MM.1S (cell line): ENCODE measurements around the gene MOB2.

Experiments used
- DNase-seq: peaks from one replicate; pipeline ENCODE4 v3.0.0-alpha.2; 2015
- H2AFZ ChIP-seq: fragments of 300-600 bp; sonication (generic); 2 replicates; pipeline ENCODE4 v1.6.0; 2016; ENCODE audit warnings: antibody characterized with exemption, low read length
- H3F3A ChIP-seq: fragments of 300-600 bp; sonication (generic); 2 replicates; pipeline ENCODE4 v1.6.1; 2016; ENCODE audit warnings: mild to moderate bottlenecking, antibody characterized with exemption, low read length, moderate library complexity, mixed read lengths; ENCODE audit not compliant: insufficient read depth
- H3K27ac ChIP-seq: fragments of 300-600 bp; sonication (generic); 2 replicates; pipeline ENCODE4 v1.5.1; 2016; ENCODE audit warnings: mild to moderate bottlenecking, low read length
- H3K27me3 ChIP-seq: fragments of 300-600 bp; sonication (generic); replicated peaks from 2 replicates; pipeline ENCODE4 v1.6.0; 2016; ENCODE audit warnings: low read length; ENCODE audit not compliant: insufficient read depth
- H3K36me3 ChIP-seq: fragments of 300-600 bp; sonication (generic); replicated peaks from 2 replicates; pipeline ENCODE4 v1.6.1; 2016; ENCODE audit warnings: mild to moderate bottlenecking, low read length, mixed read lengths; ENCODE audit not compliant: insufficient read depth
- H3K4me1 ChIP-seq: fragments of 300-600 bp; sonication (generic); 2 replicates; pipeline ENCODE4 v1.6.1; 2016; ENCODE audit warnings: low read length, mixed read lengths
- H3K4me2 ChIP-seq: fragments of 300-600 bp; sonication (generic); 2 replicates; pipeline ENCODE4 v1.6.0; 2016; ENCODE audit warnings: low read depth, low read length
- H3K4me3 ChIP-seq: fragments of 300-600 bp; sonication (generic); 2 replicates; pipeline ENCODE4 v1.5.1; 2016; ENCODE audit warnings: low read length, mixed read lengths
- H3K79me2 ChIP-seq: fragments of 300-600 bp; sonication (generic); 2 replicates; pipeline ENCODE4 v1.6.1; 2016; ENCODE audit warnings: mixed run types, low read length, mixed read lengths
- H3K9ac ChIP-seq: fragments of 300-600 bp; sonication (generic); 2 replicates; pipeline ENCODE4 v1.6.1; 2016; ENCODE audit warnings: low read length, mixed read lengths
- H3K9me2 ChIP-seq: fragments of 300-600 bp; sonication (generic); replicated peaks from 2 replicates; pipeline ENCODE4 v1.6.1; 2016; ENCODE audit warnings: mild to moderate bottlenecking, low read length, mixed read lengths; ENCODE audit not compliant: insufficient read depth
- H3K9me3 ChIP-seq: fragments of 300-600 bp; sonication (generic); replicated peaks from 2 replicates; pipeline ENCODE4 v1.6.1; 2016; ENCODE audit warnings: mild to moderate bottlenecking, low read length, mixed read lengths; ENCODE audit not compliant: insufficient read depth
- H4K20me1 ChIP-seq: fragments of 300-600 bp; sonication (generic); 2 replicates; pipeline ENCODE4 v1.6.1; 2016; ENCODE audit warnings: mild to moderate bottlenecking, low read length, moderate library complexity, mixed read lengths; ENCODE audit not compliant: insufficient read depth
- CTCF ChIP-seq: fragments of 300-600 bp; sonication (generic); IDR thresholded peaks from 2 replicates; pipeline ENCODE4 v1.5.1; 2016; ENCODE audit warnings: antibody characterized with exemption, low read length, mixed read lengths
- EZH2 ChIP-seq: fragments of 300-600 bp; sonication (generic); optimal IDR thresholded peaks from 2 replicates; pipeline ENCODE3; 2017; ENCODE audit warnings: low read depth, mild to moderate bottlenecking, antibody characterized with exemption, low read length, mixed read lengths
- EZH2phosphoT487 ChIP-seq: fragments of 300-600 bp; sonication (generic); IDR thresholded peaks from 2 replicates; pipeline ENCODE4 v1.6.1; 2018; ENCODE audit warnings: antibody characterized with exemption, low read length

Gene MOB2

DNA sequence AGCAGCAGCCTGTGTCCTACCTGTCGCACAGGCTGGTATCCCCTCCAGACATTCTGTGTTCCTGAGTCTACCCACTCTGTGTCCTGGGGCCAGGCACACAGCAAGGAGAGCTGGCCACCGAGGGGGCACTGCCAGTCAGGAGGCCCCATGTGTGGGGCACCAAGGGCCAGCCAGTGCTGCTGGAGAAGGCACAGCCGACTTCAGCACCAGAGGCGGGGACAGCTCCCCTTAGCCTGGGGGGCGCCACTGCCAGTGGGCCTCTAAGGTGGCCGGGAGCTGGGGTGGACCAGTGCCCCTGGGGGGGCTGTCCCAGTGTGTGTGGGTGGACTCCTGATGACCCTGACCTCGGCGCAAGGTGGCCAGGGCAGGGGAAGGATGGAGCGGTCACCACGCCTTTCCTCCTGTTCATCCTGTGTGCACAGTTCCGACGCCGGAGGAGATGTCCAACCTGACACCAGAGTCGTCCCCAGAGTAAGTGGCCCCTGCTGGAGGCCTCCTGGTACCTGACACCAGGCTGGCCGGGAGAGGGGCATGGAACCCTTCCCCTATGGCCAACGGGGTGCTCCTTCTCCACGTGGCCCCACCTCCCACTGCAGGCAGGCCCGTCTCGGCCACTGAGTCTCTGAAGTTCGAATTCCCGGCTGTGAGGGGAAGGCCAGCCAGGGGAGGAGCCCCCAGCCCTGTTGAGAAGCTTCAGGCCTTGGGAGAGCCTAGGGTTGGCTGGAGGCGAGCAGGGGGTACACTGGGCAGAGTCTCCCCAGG lies 35.4 kb downstream of the MOB2 start:
- no peaks in the 10 kb centered on the region for H3K9me3 ChIP-seq
- no peaks in the 10 kb centered on the region for H3K4me1 ChIP-seq
- H3K36me3 ChIP-seq = no peaks in the 10 kb centered on the region
- H3K79me2 ChIP-seq = no peaks in the 10 kb centered on the region
- no peak overlapping the region for H2AFZ ChIP-seq
- DNase-seq = no peak
- no peaks in the 10 kb centered on the region for H3F3A ChIP-seq
- H3K9ac ChIP-seq = no peak overlapping the region
- H3K27me3 ChIP-seq = peaks cover 72% of the 10 kb centered on the region
- no peak overlapping the region for H3K4me3 ChIP-seq
- H3K9me2 ChIP-seq = no peaks in the 10 kb centered on the region
- H4K20me1 ChIP-seq = no peaks in the 10 kb centered on the region
- no peak for TF ChIP-seq EZH2phosphoT487
- TF ChIP-seq EZH2 = no peak
- TF ChIP-seq CTCF = no peak
- H3K27ac ChIP-seq = no peak overlapping the region
- H3K4me2 ChIP-seq = no peak overlapping the region

GRCh38 chr11:1450344-1450875 lies 36.2 kb downstream of the MOB2 start:
- no peaks in the 10 kb centered on the region for H3K4me1 ChIP-seq
- no peak overlapping the region for H3K27ac ChIP-seq
- H3K36me3 ChIP-seq = no peaks in the 10 kb centered on the region

GRCh38 chr11:1449490-1450243 lies 36.9 kb downstream of the MOB2 start:
- H3K27me3 ChIP-seq = peaks cover 80% of the 10 kb centered on the region
- no peak overlapping the region for H2AFZ ChIP-seq
- no peaks in the 10 kb centered on the region for H3F3A ChIP-seq
- no peak overlapping the region for H3K4me3 ChIP-seq
- no peaks in the 10 kb centered on the region for H4K20me1 ChIP-seq
- H3K4me1 ChIP-seq = no peaks in the 10 kb centered on the region
- H3K36me3 ChIP-seq = no peaks in the 10 kb centered on the region
- TF ChIP-seq CTCF = no peak
- no peak for TF ChIP-seq EZH2
- TF ChIP-seq EZH2phosphoT487 = no peak
- no peaks in the 10 kb centered on the region for H3K79me2 ChIP-seq
- no peak for DNase-seq
- no peaks in the 10 kb centered on the region for H3K9me3 ChIP-seq
- H3K27ac ChIP-seq = no peak overlapping the region
- no peak overlapping the region for H3K9ac ChIP-seq
- H3K4me2 ChIP-seq = no peak overlapping the region
- H3K9me2 ChIP-seq = no peaks in the 10 kb centered on the region

More at GRCh38 chr11:1450344-1450875, 36.2 kb downstream of the MOB2 start:
- TF ChIP-seq CTCF = no peak
- TF ChIP-seq EZH2phosphoT487 = no peak
- no peak for TF ChIP-seq EZH2
- Histone ChIP-seq H3K4me3 (no peak overlapping the region), H3F3A (no peaks in the 10 kb centered on the region), H3K27me3 (peaks cover 75% of the 10 kb centered on the region), H4K20me1 (no peaks in the 10 kb centered on the region), H3K4me2 (no peak overlapping the region), H3K9ac (no peak overlapping the region), H3K9me3 (no peaks in the 10 kb centered on the region), H2AFZ (no peak overlapping the region), H3K79me2 (no peaks in the 10 kb centered on the region), H3K9me2 (no peaks in the 10 kb centered on the region)
- DNase-seq = no peak
